Measurements from ENCODE around the gene POLR2L.

Gene POLR2L

GRCh38 chr11:854601-855329 is 12.4 kb upstream of the POLR2L start:
- DNase-seq (ENCODE audit: low read depth), result no peak

DNA sequence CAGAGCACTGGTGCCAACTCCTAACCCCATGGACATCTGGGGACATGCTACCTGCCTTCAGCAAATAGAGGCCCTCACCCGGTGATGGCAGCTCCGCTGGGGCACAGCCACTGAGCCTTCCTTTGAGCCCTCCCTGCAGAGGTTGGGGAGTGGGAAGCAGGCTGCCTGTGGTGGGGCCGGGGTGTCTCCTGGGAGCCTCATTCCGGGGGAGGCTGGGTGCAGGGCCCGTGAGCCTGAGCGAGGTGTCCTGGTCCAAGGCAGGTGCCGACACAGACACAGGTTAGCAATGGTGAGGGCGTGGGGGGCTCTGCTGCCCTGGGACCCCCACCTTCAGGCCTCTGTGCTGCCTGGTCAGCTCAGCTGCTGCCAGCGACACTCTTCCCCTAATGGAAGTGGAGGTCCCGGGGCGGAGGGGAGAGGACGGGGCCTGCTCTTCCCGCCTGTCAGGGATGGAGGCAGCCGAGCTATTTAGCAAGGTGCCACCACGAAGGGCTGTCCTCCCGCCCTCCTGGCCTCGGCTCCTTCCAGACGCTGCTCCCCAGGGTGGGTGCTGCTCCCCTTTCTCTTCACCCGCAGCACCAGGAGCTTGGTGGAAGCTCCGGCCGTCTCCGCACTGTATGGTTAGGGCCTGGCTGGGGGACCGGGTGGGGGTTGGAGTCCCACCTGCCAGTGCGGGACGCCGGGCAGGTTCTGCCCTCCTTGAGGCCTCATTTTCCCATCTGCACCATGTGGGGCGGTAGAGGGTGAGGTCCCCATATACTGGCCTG is 11.5 kb upstream of the POLR2L start:
- no peak for DNase-seq (ENCODE audit: low read depth)

- DNase-seq (ENCODE audit: low read depth), result no peak
Observed at GRCh38 chr11:852762-853161, 10.4 kb upstream of the POLR2L start.

GRCh38 chr11:850775-851763 is 8.7 kb upstream of the POLR2L start:
- DNase-seq (ENCODE audit: low read depth), result no peak

DNA sequence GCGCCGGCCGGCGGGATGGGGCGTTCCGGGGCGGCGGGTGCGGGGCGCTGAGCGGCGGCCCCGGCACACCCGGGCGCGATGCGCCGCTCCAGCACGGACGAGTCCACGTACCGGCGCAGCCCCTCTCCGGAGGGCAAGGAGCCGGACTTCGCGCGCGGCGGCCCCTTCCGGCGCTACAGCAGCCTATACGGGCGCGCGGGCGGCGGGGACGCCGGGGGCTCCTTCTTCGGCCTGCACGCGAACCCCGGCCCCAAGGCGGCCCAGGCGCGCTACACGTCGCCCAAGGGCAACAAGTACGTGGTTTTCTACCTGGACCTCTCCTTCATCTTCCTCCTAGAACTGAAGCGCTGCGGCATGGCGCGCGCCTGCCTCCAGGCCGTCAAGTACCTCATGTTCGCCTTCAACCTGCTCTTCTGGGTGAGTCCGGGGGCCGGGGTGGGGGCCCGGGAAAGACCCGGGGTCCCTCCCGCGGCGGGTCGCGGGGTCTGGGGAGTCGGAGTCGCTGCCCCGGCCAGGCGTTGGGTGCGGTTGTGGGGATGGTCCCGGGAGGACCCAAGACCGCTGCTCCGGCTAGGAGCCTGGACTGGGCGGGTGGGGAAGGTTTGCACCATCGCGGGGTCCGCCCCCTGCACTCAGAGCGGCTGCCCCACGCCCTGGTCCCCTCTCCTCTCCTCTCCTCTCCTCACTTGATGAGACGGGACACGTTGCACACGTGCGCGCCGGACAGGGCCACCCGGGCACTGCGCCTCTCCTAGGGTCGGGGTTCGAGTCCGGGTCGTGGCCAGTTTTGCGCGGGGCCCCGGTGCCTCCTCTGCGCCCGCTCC is 7.8 kb upstream of the POLR2L start:
- DNase-seq (ENCODE audit: low read depth), result no peak

GRCh38 chr11:849104-849824 is 6.9 kb upstream of the POLR2L start:
- no peak for DNase-seq (ENCODE audit: low read depth)

- DNase-seq (ENCODE audit: low read depth), result peak; percentile 27
Observed at GRCh38 chr11:848380-848931, 6.1 kb upstream of the POLR2L start.

- DNase-seq (ENCODE audit: low read depth), result no peak
Observed at GRCh38 chr11:847876-848275, 5.5 kb upstream of the POLR2L start.

GRCh38 chr11:846496-847098 is 4.3 kb upstream of the POLR2L start:
- no peak for DNase-seq (ENCODE audit: low read depth)

- peak; percentile 43 for DNase-seq (ENCODE audit: low read depth)
Observed at GRCh38 chr11:845872-846495, 3.7 kb upstream of the POLR2L start.

DNA sequence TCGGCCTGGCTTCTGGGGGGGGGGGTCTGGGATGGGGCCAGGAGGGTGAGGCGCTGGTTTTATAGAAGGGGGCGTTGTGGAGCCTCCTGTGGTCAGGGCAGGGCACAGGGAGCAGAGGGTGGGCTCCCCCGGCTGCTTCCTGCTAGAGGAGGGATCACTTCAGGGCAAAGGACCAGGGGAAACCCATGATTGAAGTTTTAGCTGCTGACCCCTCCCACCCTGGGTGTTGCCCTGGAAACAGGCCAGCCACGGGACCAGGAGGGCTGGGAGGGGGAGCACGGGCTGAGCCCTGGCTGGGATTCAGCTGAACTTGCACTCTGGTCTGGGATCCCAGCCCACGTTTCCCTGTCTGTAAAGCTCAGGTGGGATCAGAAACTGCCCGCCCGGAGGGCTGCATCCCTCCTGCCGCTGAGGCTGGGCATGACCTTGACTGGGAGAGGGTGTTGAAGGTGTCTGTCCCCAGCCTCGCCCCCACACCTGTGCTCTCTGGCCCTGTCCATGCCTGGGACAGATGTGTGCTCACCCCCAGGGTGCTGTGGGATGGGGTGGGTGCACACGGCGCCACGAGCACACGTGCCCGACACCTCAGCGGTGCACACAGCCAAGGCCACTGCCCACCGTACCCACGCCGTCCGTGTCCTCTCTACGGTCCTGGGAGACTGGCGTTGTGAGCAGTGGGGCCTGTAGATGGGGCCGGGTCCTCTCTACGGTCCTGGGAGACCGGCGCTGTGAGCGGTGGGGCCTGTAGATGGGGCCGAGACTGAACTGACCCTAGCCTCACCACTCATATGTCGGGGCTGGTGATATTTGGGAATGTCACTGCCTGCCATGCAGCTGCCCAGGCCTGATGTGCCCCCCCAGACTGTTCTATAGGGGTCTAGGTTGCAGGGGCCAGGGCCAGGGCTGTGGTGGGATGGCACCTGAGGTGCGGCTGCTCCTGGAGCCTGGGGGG is 2.6 kb upstream of the POLR2L start:
- peak; percentile 98 for DNase-seq (ENCODE audit: low read depth)

DNA sequence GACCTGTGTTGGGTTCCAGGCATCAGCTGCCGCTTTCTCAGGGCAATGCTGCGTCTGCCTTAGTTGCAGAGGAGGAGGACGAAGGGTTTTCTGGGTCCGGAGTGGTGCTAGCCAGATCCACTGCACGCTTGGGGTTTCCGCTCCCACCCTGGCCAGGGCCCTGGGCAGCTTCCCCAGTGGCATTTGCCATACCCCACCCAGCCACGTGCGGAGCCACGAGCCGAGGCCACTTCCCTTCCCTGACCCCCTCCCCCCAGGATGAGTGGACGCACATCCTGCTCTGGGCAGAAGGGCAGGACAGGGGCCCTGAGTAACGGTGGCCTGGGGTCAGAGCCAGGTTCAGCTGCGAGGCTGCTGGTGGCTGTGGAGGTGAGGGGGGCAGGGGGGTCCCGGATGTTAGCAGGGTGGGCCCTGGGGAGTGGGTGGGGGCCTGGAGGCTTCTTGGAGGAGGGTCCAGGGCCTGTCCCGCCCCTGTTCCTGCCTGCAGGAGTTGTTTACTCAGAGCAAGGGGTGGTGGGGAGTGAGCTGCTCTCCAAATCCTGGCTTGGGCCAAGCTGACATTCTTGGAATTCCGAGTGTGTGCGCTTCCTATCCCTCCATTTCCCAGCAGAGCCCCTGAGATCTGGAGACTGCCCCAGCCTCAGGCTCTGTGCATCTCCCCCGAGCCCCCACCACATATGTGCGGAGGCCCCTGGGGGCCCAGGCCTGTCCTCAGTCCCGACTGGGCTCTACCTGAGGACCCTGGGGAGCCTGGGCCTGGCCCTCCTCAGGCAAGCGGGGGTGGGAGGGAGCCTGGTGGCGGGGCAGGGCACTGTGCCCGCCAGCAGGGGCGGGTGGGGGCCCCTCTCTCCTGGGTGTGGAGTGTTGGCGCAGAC is 1.7 kb upstream of the POLR2L start:
- peak; percentile 98 for DNase-seq (ENCODE audit: low read depth)

- DNase-seq (ENCODE audit: low read depth), result no peak
Observed at GRCh38 chr11:843086-843734, 881 bp upstream of the POLR2L start.

DNA sequence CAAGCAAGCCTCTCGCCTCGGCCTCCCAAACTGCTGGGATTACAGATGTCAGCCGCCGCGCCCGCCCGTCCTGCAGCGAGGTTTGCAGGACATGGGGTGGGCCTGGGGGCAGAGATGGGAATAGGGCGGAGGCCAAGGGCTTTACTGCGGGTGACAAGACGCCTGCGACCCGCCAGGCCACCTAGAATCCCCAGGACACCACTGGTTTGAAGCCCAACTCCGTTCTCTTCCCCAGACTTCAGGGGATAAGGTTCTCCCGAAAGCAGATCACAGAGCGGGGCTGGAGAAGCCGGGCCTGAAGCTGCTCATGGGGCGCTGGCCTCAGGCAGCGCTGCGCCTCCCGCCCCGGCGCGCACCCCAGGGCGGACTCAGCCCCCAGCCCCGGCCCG is 354 bp downstream of the POLR2L start:
- no peak for DNase-seq (ENCODE audit: low read depth)

GRCh38 chr11:839875-840617 is 2.3 kb downstream of the POLR2L start:
- peak; percentile 46 for DNase-seq (ENCODE audit: low read depth)

DNA sequence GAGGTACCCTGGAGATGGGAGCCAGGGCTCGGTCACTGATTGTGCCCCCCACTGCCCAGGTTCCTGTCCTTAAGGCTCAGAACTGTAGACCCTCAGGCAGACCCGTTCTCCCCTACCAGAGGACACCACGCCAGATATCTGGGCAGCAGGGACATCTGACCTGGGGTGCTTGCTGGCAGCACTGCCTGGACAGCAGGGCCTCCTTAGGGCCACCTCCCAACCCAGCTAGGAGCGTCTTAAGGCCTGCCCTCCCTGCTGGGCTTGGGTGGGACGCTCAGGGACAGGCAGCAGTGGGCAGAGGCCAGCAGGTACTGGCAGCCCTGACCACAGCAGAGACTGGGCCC is 3.1 kb downstream of the POLR2L start:
- no peak for DNase-seq (ENCODE audit: low read depth)
